ENCODE measurements around the gene CNTROB.

Gene CNTROB, protein sequence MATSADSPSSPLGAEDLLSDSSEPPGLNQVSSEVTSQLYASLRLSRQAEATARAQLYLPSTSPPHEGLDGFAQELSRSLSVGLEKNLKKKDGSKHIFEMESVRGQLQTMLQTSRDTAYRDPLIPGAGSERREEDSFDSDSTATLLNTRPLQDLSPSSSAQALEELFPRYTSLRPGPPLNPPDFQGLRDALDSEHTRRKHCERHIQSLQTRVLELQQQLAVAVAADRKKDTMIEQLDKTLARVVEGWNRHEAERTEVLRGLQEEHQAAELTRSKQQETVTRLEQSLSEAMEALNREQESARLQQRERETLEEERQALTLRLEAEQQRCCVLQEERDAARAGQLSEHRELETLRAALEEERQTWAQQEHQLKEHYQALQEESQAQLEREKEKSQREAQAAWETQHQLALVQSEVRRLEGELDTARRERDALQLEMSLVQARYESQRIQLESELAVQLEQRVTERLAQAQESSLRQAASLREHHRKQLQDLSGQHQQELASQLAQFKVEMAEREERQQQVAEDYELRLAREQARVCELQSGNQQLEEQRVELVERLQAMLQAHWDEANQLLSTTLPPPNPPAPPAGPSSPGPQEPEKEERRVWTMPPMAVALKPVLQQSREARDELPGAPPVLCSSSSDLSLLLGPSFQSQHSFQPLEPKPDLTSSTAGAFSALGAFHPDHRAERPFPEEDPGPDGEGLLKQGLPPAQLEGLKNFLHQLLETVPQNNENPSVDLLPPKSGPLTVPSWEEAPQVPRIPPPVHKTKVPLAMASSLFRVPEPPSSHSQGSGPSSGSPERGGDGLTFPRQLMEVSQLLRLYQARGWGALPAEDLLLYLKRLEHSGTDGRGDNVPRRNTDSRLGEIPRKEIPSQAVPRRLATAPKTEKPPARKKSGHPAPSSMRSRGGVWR

DNA sequence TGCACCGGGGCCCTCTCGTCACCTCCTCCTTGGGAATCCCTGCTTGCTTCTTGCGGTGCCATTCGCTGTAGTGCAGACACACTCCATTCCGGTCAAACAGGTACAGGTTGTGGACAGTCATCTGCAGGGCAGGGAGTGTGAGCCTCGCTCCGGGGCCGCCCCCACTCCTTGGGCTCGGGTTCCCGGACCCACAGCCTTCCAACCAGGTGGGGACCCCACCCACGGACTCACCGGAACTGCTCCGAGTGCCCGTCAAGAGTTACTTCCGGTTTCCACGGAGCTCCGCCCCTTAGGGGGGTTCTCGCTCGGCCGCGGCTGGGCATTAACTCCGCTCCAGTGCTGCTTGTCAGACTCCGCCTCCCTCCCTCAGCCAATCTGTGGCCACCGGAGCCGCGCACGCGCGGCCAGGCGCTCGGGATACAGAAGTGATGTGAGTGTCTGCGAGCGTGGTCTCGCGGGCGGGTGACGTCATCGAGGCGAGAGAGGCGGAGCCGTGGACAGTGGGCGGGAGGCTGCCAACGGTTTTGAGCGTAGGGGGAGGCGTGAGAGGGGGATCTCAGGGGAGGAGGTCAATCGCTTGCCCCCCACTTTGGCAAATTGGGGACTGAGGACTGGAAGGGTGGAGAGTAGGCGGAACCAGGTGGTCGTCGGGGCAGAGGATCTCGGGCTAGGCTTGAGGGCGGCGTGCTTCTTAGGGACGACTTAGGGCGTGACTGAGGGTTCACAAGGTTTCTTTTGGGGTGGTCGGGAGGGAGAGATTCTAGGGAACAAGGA lies at the start of gene CNTROB, which contains the start of gene TRAPPC1:
Gene CNTROB, plus strand, starts transcription at position 498 of the 774 bp plus-strand sequence. CDS start 874 bp downstream, outside the sequence.
Gene TRAPPC1, minus strand, starts transcription at position 238 of the 774 bp plus-strand sequence. Its CDS starts 117 bp downstream, at position 121.
- DNase-seq = peak; percentile 100

DNA sequence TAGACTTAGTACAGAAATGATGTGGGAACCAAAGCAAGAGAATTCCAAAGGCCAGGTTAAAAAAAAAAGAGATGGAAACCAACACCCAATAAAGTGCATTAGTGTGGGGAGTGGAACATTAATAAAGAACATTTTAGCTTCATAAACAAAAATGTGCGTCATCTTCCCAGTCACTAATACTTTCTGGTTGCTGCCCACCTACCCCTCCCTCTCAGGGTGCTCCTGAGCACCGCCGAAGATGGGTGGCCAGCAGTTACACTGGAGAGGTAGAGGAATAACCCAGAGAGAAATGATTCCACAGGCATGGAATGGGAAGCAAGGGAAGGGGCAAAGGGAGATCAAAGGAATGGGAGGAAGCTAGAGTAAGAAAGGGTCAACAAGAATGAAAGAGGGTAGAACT lies 49.4 kb upstream of the CNTROB start:
- no peak for DNase-seq

DNA sequence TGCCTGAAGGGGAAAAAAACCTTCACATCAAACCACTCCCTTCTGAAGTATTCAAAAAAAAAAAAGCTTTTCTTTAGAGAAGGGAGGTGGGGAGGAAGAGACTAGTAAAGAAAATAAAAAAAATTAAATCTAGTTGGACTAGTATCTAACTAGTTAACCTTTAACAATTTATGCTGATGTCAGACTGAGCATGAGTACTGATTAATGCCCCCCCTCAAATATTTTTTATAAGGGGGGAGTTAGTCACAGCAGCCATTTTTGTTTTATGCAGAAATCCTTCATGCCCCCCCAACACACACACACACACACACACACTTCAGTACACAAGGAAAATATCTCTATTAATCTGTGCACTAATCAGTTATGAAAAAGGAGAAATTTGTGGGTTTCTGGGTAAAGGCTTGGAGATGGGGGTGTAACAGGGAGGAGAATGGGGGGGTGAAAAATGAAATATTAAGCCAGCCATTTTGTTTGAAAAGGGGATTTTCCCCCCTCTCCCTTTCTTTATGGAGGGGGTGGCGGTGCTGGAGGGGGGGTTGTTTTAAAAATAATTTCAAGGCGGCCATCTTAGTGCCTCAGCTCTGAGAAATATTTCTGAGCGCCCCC lies 48.1 kb upstream of the CNTROB start:
- DNase-seq = no peak

DNA sequence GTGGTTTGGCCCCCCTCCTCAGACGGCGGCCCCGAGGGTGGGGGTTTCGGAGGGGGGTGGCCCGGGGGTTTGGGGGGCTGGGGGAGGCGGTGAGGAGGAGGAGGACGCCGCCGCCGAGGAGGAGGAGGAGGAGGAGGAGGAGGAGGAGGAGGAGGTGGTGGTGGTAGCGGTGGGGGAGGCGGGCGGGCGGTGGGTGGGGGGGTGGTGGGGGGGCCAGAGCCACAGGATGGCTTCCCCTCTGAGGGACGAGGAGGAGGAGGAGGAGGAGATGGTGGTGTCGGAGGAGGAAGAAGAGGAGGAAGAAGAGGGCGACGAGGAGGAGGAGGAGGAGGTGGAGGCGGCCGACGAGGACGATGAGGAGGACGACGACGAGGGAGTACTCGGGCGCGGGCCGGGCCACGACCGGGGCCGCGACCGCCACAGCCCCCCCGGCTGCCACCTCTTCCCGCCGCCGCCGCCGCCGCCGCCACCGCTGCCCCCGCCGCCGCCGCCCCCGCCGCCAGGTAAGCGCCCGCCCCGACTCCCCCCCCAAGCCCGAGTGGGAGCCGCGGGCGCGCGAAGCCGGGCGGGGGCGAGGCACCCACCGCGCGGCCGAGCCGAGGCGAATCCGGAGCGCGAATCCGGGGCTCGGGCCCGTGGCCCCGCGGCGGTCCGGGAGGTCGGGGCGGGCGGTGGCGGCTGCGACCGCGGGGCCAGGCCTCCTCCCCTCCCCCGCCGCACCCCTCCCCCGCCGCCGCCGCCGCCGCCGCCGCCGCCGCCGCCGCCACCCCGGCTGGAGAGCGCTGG lies 47.2 kb upstream of the CNTROB start:
- DNase-seq = peak; percentile 57

DNA sequence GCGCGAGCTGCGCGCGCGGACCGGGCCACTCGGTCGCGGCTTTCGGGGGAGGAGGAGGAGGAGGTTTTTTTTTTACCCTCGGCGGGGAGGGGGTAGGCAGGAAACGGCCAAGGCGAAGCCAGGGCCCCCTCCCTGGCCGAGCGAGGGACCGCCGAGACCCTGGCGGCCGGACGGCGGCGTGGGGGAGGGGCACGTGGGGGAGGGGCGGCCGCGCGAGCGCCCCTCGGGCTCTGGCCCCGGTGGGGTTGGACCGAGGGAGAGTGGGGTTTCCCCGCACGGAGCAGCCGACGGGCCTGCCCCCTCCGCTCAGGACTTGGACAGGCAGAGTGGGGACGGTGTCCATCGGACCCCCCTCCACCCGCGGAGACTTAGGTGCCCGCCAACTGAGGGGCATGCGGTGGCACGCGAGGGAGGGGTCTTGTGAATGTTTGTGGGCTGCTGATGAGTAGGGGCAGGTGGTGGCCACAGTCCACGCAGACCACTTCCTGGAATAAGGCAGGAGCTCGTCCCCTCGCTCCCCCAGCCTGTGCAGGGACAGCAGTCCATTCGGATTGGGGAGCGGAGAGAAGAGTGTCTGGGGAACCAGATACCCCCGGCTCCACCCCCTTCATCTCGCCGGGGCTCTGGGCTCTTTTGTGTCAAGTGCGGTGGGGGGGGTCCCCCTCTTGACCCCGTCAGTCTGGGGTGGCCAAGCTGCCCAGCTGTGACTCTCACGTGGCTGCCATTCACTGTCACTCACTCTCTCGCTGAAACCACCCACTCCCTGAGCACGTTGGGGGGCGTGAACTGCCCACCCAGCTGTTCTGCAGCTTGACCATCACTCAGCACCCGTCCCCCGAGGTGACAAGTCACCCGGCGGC lies 46.4 kb upstream of the CNTROB start:
- peak; percentile 77 for DNase-seq

DNA sequence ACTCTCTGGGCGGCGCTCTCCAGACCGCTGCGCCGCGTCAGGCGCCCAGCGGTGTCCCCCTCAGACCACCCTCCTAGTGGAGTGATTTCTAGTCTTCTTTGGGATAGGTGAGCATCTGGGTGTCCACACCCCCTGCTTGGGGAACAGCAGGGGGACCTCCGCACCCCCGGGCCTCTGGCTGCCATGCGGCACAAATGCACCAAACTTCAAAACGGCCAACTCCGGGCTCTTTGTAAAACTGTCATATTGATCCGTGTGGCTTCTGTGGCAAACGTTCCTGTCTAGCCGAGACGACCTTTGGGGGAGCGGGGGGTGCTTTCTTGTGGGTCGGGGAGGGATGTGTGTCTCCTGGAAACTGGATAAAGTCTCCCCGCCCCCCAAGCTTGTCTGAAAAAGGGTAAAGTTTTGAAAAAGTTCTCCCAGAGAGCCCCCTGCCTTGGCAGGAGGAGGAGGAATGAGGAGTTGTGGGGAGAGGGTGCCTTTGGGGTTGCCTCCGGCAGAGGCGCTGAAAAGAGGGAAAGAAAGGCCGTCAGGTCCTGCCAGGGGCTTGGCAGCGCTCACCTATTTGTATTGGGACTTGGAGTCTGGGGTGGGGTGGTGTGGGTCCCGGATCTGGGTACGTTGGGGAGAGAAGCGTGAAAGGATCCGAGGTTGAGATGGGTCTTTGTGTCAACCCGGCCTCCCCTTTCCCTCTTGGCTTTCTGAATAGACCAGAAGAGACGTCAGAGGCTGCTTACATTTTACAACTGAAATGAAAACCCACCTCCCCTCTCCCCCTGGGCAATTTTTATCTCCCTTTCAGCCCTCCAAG lies 45.6 kb upstream of the CNTROB start:
- DNase-seq = peak; percentile 73

DNA sequence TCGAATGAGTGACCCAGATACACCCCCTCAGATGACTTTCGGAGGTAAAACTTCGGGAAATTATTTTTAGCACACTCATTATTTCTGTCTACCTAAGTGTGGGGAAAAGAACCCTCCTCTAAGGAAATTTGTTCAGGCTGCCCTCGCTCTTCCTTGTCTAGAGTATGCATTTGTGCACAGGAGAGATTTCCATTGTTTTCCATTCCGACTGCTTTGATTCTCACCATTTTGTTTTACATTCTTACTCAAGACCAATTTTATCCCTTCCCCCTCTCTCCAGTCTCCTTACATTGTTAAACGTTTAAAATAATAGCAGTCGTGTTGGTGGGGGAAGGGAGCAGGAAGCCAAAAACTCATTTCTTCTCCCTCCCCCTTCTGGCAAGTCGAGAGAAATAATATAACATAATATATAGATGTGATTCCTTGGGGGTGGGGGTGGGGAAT lies 44.9 kb upstream of the CNTROB start:
- no peak for DNase-seq

DNA sequence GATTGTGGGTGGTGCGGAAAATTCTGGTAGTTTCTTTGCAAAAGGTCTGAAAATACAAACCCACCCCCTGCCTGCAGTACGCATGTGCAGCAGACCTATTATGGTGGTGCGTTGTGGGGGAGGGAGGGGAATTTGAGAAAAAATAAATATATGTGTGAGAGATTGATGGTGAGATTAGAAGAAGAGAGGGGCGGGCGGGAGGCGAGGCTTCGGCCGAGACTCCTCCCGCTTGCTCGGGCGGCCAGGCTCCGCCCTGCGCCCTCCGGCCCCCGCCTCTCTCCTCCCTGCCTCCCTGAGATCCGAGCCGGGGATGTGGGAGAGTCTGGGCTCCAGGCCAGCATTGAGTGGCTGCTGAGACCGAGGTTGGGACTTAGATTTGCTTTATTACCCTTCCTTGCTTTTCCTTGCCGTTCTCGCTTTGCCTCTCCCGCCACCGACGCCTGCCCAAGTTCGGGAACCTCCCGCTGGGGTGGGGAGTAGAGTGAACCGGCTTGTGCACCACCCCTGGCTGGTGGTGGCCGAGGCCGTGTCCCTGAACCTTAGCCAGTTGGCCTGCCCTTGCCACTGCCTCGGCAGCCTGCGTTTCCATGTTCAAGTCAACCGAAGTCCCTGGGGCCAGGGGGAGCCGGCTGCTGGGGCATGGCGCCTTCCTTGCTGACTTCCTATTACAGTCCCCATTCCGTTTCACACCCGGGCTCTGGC lies 44.4 kb upstream of the CNTROB start:
- DNase-seq = peak; percentile 96

DNA sequence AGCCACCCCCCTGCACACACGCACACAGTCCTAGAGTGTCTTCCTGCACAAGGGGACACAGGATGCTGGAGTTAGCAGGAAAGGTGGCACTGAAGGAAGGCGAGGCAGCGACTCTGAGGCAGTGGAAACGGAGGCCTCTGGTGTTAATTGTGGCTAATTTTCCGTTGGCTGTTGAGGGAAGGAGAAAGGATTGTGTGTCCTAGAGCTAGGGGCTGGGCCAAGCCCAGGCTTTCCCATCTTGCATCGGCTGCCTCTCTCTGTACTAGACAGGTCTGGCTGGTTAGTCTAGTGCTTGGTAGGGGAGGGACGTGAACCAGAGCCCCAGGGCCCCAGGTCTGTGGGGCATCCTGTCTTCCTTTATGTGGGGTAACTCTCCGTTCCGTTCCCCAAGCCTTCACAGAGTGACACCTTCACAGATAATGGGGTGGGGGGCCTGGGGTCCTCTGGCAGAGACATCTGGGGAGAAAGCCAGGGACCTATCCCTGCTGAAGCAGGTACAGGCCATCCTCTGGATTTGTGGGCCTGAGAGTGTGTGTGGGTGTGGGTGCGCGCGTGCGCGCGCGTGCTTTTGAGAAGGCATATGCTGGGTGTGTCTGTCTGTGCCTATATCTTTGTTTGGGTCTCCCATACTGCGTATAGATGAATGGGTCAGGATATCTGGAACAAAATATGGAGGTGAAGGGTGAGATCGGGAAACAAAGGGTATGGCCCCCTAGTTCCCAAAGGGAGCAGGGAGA lies 43.7 kb upstream of the CNTROB start, which contains the start of gene CHD3:
Gene CHD3, plus strand, starts transcription at position 606 of the 737 bp plus-strand sequence. CDS start 212 bp downstream, outside the sequence.
- DNase-seq = peak; percentile 46

DNA sequence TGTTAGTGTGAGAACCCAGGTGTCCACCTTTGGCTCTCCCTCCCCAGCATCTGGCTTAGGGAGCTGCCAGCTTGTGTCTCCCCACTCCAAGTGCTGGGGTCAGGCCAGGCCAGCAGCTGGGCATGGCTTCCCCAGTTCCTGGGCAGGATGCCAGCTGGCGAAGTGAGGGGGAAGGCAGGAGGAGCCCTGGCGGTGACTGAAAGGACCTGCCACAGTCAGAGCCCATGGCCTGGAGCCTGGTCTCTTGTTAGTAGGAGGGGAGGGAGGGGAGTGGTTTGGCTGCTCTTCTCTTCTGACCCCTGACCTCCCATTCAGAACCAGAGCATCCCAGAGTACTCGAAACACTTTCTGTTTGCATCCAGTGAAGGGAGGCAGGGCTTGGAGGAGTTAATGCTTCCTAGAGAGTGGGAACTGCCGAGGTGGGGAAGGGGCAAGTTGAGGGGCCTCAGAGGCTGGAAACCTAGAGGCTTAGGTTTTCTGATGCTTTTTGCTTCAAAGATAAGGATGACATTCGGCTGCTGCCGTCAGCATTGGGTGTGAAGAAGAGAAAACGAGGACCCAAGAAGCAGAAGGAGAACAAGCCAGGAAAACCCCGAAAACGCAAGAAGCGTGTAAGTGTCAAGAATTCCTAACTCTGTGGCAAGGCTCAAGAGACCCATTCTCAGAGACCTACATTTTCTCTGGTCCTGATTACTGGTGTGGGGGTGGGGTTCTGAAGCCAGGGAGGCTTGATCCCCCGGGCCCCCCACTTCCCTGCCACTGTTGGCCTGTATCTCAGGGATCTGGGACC lies 42.6 kb upstream of the CNTROB start:
- peak; percentile 94 for DNase-seq

DNA sequence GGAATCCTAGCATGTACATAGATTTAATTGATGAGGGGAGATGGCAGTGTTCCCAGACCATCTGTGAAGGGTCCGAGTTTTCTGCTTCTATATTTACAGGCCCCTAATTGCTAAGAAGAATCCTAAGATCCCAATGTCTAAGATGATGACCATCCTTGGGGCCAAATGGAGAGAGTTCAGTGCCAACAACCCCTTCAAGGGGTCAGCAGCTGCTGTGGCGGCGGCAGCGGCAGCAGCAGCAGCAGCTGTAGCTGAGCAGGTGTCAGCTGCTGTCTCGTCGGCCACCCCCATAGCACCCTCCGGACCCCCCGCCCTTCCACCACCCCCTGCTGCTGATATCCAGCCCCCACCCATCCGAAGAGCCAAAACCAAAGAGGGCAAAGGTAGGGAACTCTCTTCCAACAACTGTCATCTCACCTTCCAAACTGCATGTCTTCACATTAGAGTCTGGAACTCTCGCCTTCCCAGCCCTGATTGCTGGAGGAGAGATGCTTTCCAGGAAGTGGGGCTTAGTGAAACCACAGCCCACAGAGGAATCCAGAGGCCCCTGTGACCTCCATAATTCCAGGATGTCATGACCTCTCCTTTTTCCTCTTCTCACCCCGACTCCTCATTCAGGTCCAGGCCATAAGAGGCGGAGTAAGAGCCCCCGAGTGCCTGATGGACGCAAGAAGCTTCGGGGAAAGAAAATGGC lies 38.7 kb upstream of the CNTROB start:
- DNase-seq = no peak

DNA sequence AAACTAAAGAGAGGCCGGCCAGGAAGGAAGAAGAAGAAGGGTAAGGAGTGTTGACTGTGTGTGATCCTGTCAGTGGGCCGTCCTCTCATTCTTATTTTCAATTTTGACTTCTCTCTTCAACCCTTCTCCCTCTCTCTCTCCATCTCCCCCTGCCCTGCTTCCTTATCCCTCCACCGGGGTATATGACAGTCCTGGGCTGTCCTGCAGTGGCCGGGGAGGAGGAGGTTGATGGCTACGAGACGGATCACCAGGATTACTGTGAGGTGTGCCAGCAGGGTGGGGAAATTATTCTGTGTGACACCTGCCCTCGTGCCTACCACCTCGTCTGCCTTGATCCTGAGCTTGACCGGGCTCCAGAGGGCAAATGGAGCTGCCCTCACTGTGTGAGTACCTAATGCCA lies 37.8 kb upstream of the CNTROB start:
- no peak for DNase-seq

DNA sequence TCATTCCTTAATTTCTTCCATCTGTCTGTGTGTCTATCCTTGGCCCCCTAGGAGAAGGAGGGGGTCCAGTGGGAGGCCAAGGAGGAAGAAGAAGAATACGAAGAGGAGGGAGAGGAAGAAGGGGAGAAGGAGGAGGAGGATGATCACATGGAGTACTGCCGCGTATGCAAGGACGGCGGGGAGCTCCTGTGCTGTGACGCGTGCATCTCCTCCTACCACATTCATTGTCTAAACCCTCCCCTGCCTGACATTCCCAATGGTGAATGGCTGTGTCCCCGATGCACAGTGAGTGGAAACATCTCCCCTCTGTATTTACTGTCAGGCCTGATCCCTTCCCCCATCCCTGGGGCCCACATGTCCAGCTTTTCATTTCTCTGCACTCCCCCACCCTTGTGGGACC lies 37.1 kb upstream of the CNTROB start:
- DNase-seq = no peak

DNA sequence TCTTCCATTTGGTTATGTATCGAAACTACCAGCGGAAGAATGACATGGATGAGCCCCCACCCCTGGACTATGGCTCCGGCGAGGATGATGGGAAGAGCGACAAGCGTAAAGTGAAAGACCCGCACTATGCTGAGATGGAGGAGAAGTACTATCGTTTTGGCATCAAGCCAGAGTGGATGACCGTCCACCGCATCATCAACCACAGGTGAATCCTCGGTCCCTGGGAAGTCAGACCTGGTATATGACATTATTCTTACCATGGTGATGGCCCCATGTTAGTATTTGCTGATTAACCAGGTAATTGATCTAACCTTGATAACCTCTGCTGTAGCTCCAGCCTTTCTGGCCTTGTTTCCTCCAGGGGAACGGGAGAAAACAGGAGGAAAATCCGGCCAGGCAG lies 34.9 kb upstream of the CNTROB start:
- peak; percentile 25 for DNase-seq

DNA sequence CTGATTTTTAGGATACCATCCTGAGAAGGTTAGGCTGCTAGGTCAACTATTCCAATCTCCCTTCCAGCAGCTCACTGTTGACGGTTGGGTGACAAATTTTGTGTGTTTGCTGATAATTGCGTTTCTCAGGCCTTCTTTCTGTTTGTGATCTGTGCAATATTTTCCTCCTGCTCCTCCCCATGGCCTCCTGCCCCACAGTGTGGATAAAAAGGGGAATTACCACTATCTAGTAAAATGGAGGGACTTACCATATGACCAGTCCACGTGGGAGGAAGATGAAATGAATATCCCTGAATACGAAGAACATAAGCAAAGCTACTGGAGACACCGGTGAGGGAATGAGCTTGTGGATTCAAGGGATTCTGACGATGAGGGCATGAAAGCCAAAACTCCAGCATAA lies 34.2 kb upstream of the CNTROB start:
- peak; percentile 44 for DNase-seq
